ENCODE results near the gene ZDHHC11B.
"Not testable (repeated sequence)": the region's sequence is repeated elsewhere in the genome, so short reads cannot be mapped to it uniquely, and the experiment has no call there.

- TF ChIP-seq CTCF (IDR thresholded peaks at IDR 0.05): not testable (repeated sequence)
- TF ChIP-seq POLR2A (IDR thresholded peaks at IDR 0.05): peak; percentile 60
Observed at GRCh38 chr5:784428-785177, at the start of gene ZDHHC11B.

All from right lobe of liver (tissue), 4 donors.